Hematopoietic multipotent progenitor cell treated with erythropoietin and hydrocortisone succinate and interleukin-3 and kit ligand, for 4 days (in vitro differentiated cells): ENCODE results near the gene LMNB1.
"Not testable (repeated sequence)": the region's sequence is repeated elsewhere in the genome, so short reads cannot be mapped to it uniquely, and the experiment has no call there.

Source experiments
- DNase-seq: peaks from one replicate; pipeline ENCODE4 v3.0.0-alpha.2; 2015

LMNB1 gene

GRCh38 chr5:126778675-126779403, 1.9 kb downstream of the LMNB1 start:
- DNase-seq = peak; percentile 47

GRCh38 chr5:126780165-126780827, 3.4 kb downstream of the LMNB1 start:
- DNase-seq = peak; percentile 91

GRCh38 chr5:126788409-126788808, 11.5 kb downstream of the LMNB1 start:
- DNase-seq = not testable (repeated sequence)

- no peak for DNase-seq
Measured at GRCh38 chr5:126793097-126793496, 16.2 kb downstream of the LMNB1 start.

GRCh38 chr5:126793648-126794047, 16.7 kb downstream of the LMNB1 start:
- not testable (repeated sequence) for DNase-seq

- no peak for DNase-seq
Measured at GRCh38 chr5:126794157-126794828, 17.4 kb downstream of the LMNB1 start.

- DNase-seq = no peak
Measured at GRCh38 chr5:126799780-126800179, 22.8 kb downstream of the LMNB1 start.

- no peak for DNase-seq
Measured at GRCh38 chr5:126801174-126801991, 24.4 kb downstream of the LMNB1 start.

GRCh38 chr5:126801992-126802294, 25.0 kb downstream of the LMNB1 start:
- peak; percentile 78 for DNase-seq

- peak; percentile 57 for DNase-seq
Measured at GRCh38 chr5:126805063-126805462, 28.1 kb downstream of the LMNB1 start.

GRCh38 chr5:126808521-126808988, 31.6 kb downstream of the LMNB1 start:
- peak; percentile 73 for DNase-seq

- no peak for DNase-seq
Measured at GRCh38 chr5:126809916-126810315, 33.0 kb downstream of the LMNB1 start.

- peak; percentile 62 for DNase-seq
Measured at GRCh38 chr5:126810596-126811380, 33.9 kb downstream of the LMNB1 start.

GRCh38 chr5:126811515-126812198, 34.7 kb downstream of the LMNB1 start:
- peak; percentile 72 for DNase-seq

- DNase-seq = no peak
Measured at GRCh38 chr5:126812199-126812570, 35.2 kb downstream of the LMNB1 start.

- not testable (repeated sequence) for DNase-seq
Measured at GRCh38 chr5:126813799-126814198, 36.9 kb downstream of the LMNB1 start.

- no peak for DNase-seq
Measured at GRCh38 chr5:126814721-126815404, 37.9 kb downstream of the LMNB1 start.

GRCh38 chr5:126816649-126817048, 39.7 kb downstream of the LMNB1 start:
- DNase-seq = no peak

GRCh38 chr5:126818736-126819135, 41.8 kb downstream of the LMNB1 start:
- DNase-seq = no peak

- no peak for DNase-seq
Measured at GRCh38 chr5:126819253-126819652, 42.3 kb downstream of the LMNB1 start.

- DNase-seq = no peak
Measured at GRCh38 chr5:126826619-126827215, 49.8 kb downstream of the LMNB1 start.
